Activated CD4-positive, alpha-beta T cell treated with anti-CD3 and anti-CD28 coated beads, Interleukin-2, Interleukin-6, amounts not matched to agents 100 ng/mL and 50 ng/mL, durations not matched to agents 16 hours and 8 hours (primary cell): ENCODE results near the gene LAMTOR4.
A peak's percentile ranks its signal among the peaks of the same experiment; 100 is the strongest.

Source experiments
- DNase-seq: peaks from one replicate; pipeline ENCODE4 v3.0.0-alpha.2; 2020

The LAMTOR4 gene

GRCh38 chr7:100148559-100149328 lies at the start of gene LAMTOR4:
Gene LAMTOR4, plus strand, starts transcription at chr7:100148918. Its CDS starts 55 bp downstream, at chr7:100148973.
- DNase-seq: peak; percentile 100

GRCh38 chr7:100099452-100099851 lies 49.3 kb upstream of the LAMTOR4 start:
- no peak for DNase-seq

- peak; percentile 92 for DNase-seq
These were observed 48.2 kb upstream of the LAMTOR4 start for GRCh38 chr7:100100420-100101015.

- peak; percentile 99 for DNase-seq
These were observed 47.5 kb upstream of the LAMTOR4 start, which contains the start of the genes AP4M1 and MCM7 for GRCh38 chr7:100101016-100101862. Gene AP4M1, plus strand, starts transcription at chr7:100101643. Its CDS starts 72 bp downstream, at chr7:100101715. Gene MCM7, minus strand, starts transcription at chr7:100101397. Its CDS starts 103 bp downstream, at chr7:100101294.

GRCh38 chr7:100102950-100103840 lies 45.5 kb upstream of the LAMTOR4 start:
- no peak for DNase-seq

GRCh38 chr7:100105534-100105933 lies 43.2 kb upstream of the LAMTOR4 start:
- DNase-seq: no peak

- no peak for DNase-seq
These were observed 42.1 kb upstream of the LAMTOR4 start for GRCh38 chr7:100106633-100107032.

GRCh38 chr7:100107125-100107737 lies 41.5 kb upstream of the LAMTOR4 start:
- DNase-seq: no peak

GRCh38 chr7:100107890-100108289 lies 40.8 kb upstream of the LAMTOR4 start:
- no peak for DNase-seq

GRCh38 chr7:100109521-100110163 lies 39.1 kb upstream of the LAMTOR4 start:
- no peak for DNase-seq

GRCh38 chr7:100111156-100111555 lies 37.6 kb upstream of the LAMTOR4 start:
- DNase-seq: no peak

GRCh38 chr7:100111914-100112313 lies 36.8 kb upstream of the LAMTOR4 start:
- no peak for DNase-seq

GRCh38 chr7:100115026-100115425 lies 33.7 kb upstream of the LAMTOR4 start:
- DNase-seq: no peak

GRCh38 chr7:100118388-100119071 lies 30.2 kb upstream of the LAMTOR4 start:
- DNase-seq: no peak

GRCh38 chr7:100119072-100119969 lies 29.4 kb upstream of the LAMTOR4 start, which contains the start of the genes CNPY4 and TAF6:
Gene CNPY4, plus strand, starts transcription at chr7:100119634. Its CDS starts 111 bp downstream, at chr7:100119745.
Gene TAF6, minus strand, starts transcription at chr7:100119358. Its CDS starts 5,149 bp downstream, at chr7:100114209.
- DNase-seq: peak; percentile 96

GRCh38 chr7:100119970-100120732 lies 28.6 kb upstream of the LAMTOR4 start:
- DNase-seq: peak; percentile 78

- no peak for DNase-seq
These were observed 28.0 kb upstream of the LAMTOR4 start for GRCh38 chr7:100120733-100121036.

- no peak for DNase-seq
These were observed 26.7 kb upstream of the LAMTOR4 start for GRCh38 chr7:100122067-100122466.

GRCh38 chr7:100122568-100122967 lies 26.1 kb upstream of the LAMTOR4 start:
- no peak for DNase-seq
